NCI-H1417 treated with DMSO at 0.1 percent for 48 hours (cell line): ENCODE results near the gene TMC2.
"Not testable (repeated sequence)": the region's sequence is repeated elsewhere in the genome, so short reads cannot be mapped to it uniquely, and the experiment has no call there.

Experiments used
- DNase-seq: peaks from one replicate; lab custom pipeline; 2025; lab: John Stamatoyannopoulos, UW

Gene TMC2

DNA sequence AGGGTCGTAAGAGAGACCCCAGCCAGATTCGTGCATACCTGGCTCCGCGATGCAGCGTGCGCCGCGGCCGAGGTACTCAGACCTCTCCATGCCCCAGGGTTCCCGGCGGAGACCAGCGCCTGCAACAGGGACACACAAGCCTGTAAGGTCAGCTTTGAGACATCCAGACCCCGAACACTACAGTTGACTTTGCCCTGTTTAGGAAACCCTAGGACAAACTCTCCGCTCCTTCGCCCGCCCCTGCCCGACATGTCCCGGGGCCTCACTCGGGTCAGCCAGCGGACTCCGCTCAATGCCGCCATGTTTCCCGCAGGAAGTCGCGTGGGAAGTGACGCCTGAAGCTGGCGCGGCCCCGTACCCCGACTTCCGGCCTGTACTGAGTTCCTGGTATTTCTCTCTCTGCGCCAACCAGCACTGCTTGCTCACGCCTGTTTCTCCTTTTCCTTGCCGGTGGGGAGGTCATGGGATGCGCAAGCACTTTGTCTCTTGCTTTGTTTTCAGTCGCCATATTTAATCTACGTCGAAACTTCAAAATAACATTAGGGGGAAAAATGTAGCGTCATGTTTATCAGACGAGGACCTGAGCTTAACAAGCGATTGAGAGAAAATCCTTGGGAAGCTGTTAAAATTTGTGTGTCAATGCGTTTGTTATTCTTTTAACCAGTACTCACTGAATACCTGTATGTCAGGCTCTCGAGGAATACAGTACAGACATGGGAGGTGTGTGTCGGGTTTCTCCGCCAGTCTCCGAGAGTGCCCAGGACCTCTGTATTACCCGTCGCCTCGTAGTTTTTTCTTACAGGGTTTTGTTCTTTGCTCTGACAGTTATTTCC, 127.7 kb downstream of the TMC2 start, which contains the start of gene IDH3B:
Gene IDH3B, minus strand, starts transcription at position 330 of the 833 bp plus-strand sequence. Its CDS starts 28 bp downstream, at position 302.
- peak; percentile 70 for DNase-seq

DNA sequence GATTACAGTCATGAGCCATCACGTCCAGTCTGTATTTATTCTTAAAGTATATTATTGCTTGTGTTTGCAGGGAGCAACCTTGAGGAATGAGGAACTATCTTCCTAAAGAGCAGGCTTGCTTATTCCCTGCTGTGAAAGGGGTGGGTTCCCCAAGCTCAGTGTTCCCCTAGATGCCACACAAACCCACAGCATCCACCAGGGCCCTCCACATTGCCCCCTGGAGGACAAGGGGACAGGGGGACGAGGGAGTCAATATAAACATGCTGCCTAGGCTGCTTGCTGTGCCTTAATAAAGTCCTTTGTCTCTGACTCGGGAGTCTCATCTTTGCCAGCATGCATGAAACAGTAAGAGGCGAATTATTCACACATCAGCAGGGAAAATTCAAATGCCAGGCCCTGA, 135.6 kb downstream of the TMC2 start:
- DNase-seq, result no peak

- no peak for DNase-seq
Measured at GRCh38 chr20:2672446-2672845, 136.1 kb downstream of the TMC2 start.

DNA sequence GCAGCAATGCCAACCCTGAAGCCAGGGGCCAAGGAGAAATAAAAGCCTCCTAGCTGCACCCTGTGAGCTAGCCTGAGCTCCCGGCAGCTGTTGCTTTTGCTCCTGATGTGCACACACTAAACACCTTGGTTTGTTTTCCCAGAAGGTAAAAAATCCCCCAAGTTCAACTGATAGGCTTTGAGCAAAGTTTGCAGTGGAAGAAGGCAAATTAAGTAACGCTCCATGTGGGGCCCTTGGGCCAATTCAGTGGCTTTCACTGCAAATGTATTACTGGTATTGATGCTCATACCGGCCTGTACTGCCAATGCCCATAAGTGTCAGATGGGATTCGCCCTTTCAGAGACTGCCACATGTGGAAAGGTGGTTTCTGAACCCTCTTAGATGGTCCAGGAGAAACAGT, 137.1 kb downstream of the TMC2 start:
- no peak for DNase-seq

DNA sequence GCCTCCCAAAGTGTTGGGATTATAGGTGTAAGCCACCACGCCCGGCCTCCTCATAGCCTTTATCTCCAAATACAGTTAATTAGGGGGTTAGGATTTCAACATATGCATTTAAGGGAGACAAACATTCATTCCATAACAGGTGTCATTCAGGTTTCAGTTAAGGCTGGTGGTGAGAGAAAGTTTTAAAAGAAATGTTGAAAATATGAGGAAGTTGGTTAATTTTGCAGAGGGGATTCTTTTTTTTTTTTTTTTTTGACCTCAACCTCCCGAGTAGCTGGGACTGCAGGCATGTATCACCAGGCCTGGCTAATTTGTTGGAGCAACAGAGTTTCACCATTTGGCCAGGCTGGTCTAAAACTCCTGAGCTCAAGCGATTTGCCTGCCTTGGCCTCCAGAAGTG, 143.7 kb downstream of the TMC2 start:
- DNase-seq, result no peak

GRCh38 chr20:2682040-2682439, 145.7 kb downstream of the TMC2 start:
- DNase-seq, result not testable (repeated sequence)

GRCh38 chr20:2684817-2685216, 148.4 kb downstream of the TMC2 start:
- DNase-seq, result not testable (repeated sequence)

DNA sequence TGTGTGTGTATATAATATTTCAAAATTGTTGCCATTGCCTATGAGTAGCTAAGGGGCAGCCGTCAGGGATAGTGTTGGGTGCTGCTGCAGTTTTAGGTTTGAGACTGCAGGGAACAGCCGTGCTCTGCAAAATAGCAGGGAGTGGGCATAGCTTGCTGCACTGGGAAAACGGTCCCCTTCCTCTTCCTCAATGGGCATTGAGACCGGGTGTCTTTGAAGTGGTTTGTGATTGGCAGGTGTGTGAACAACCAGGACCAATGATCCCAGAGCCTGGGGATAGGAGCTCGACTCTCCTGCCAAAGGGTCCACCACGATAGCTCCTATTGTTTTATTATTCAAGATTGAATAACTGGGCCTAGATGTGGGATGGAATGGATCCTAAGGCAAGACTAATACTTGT, 151.1 kb downstream of the TMC2 start:
- DNase-seq, result no peak

DNA sequence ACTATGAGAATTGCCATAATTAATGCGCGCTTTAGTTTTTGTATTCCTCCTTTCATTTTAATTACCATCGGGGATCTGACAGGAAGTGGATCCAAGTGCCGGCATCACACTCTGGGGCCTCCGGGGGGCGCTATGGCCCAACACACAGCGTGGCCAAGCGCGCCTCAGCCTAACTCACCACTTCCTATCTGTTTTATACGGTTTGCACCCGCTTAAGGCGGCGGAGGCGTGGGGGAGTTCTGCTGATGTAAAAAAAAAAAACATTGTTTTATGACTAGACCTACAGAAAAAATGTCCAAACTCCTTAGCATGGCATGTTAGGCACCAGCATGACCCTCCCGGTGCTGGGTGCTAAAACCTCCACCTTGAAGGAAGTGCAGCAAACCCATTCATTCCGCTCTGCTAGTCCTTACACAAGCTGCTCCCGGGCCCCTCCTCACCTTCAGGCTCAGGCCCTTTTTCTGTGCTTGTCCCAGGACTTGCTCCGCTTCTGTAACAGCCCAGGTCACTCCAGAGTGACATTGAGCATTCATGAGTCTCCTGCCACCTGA, 151.7 kb downstream of the TMC2 start:
- no peak for DNase-seq

DNA sequence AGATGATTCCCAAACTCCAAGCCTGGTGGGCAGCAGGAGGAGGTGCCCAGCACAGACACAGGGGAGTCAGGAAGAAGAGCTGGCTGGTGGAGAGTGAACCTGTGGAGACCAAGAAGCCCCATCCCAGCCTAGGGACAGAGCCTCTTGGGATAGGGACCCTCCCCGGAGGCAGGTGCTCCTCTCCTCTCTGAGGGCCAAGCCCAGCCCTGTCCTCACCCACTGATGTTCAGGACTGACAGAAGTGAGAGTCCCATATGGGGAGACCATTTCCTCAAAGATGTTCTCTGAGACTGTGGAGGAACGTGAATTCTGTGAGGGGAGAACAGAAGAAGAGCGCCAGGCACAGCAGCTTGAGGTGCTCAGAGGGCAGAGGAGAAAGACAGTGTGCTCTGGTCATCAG, 153.8 kb downstream of the TMC2 start:
- DNase-seq, result no peak

DNA sequence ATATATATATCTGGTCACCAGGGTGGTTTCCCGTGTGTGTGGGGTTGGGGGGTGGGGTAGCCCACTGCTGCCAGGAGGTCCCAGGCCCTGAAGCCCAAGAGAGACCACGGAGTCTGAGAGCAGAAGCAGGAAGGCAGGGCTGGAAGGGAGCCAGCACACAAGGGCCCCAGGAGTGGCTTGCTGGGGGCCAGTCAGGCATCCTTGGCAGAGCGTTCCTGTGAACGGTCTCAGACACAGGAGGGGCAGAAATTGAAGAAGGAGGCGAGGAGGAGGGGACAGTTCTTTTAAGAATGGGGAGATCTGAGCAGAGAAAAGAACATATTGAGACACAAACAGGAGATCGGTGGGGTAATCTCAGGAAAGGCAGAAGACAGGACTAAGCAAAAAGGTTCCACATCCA, 154.3 kb downstream of the TMC2 start:
- no peak for DNase-seq

DNA sequence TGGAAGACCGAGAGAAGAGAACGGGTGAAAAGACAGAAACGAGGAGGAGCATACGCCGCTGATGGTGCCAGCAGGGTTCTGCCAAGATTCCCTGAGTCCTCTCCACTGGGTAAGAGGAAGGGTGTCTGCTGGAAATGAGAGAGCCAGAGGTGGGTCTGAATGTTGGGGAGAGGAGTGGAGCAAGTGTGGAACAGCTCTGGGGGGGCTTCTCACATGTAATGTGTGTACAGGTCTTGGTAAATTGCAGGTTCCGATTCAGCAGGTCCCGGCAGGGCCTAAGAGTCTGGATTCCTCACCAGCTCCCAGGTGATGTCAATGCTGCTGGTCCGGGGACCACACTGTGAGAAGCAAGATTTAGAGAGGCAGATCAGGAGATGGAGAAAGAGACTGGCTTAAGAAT, 154.8 kb downstream of the TMC2 start:
- DNase-seq, result no peak
